ENCODE data around the gene UBE3D.

DNA sequence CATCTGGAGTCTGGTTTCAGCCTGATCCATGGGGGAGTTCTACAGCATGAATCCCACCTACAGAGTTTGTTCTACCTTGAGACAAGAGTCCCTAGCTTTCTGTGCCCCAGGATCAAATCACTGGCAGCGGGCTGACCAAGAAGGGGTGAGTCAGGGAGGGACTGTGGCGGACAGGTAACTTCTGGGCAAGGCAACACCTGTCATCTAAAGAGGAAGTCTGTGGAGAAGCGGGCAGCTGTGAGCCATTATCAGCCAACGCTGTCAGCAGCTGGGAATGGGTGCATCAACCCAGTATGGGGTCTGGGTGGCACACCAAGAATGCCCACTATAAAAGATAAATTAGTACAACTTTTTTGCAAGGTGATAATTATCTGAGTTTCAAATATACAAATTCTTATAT lies 45.9 kb downstream of the UBE3D start:
- TF ChIP-seq, protein P1, sequence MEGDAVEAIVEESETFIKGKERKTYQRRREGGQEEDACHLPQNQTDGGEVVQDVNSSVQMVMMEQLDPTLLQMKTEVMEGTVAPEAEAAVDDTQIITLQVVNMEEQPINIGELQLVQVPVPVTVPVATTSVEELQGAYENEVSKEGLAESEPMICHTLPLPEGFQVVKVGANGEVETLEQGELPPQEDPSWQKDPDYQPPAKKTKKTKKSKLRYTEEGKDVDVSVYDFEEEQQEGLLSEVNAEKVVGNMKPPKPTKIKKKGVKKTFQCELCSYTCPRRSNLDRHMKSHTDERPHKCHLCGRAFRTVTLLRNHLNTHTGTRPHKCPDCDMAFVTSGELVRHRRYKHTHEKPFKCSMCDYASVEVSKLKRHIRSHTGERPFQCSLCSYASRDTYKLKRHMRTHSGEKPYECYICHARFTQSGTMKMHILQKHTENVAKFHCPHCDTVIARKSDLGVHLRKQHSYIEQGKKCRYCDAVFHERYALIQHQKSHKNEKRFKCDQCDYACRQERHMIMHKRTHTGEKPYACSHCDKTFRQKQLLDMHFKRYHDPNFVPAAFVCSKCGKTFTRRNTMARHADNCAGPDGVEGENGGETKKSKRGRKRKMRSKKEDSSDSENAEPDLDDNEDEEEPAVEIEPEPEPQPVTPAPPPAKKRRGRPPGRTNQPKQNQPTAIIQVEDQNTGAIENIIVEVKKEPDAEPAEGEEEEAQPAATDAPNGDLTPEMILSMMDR (IDR thresholded peaks at IDR 0.05; ENCODE audit: low read length), result no peak
- no peak for TF ChIP-seq EZH2 (IDR thresholded peaks at IDR 0.05; ENCODE audit: borderline replicate concordance, low read length)
